ENCODE results near the gene ZNF813.
"Not testable (repeated sequence)": the region's sequence is repeated elsewhere in the genome, so short reads cannot be mapped to it uniquely, and the experiment has no call there.

ZNF813 gene

GRCh38 chr19:53485046-53486004, 17.8 kb downstream of the ZNF813 start:
- no peak for DNase-seq

- DNase-seq = no peak
These were observed 24.6 kb downstream of the ZNF813 start for GRCh38 chr19:53492153-53492552.

DNA sequence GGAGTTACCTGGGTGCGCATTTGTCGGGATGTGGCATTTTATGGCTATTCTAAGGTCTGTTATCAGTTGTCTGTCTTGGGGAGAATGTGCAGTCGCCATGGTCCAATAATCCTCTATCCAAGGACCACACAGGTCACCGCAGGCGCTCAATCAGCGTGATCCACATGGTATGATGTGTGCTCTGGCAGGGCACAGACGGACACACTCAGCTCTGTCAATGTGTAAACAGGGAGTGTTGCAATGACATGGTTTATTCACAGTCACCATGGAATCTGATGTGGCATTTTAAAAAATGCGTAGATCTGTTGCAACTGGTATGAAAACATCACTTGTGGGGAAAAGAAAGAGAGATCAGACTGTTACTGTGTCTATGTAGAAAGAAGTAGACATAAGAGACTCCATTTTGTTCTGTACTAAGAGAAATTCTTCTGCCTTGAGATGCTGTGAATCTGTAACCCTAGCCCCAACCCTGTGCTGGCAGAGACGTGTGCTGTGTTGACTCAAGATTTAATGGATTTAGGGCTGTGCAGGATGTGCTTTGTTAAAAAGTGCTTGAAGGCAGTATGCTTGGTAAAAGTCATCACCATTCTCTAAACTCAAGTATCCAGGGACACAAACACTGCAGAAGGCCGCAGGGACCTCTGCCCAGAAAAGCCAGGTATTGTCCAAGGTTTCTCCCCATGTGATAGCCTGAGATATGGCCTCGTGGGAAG, 29.9 kb downstream of the ZNF813 start:
- not testable (repeated sequence) for DNase-seq

DNA sequence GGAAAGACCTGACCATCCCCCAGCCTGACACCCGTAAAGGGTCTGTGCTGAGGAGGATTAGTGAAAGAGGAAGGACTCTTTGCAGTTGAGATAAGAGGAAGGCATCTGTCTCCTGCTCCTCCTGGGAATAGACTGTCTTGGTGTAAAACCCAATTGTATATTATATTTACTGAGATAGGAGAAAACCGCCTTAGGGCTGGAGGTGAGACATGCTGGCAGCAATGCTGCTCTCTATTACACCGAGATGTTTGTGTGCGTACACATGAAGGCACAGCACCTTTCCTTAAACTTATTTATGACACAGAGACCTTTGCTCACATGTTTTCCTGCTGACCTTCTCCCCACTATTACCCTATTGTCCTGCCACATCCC, 30.5 kb downstream of the ZNF813 start:
- DNase-seq = not testable (repeated sequence)

GRCh38 chr19:53503151-53503550, 35.6 kb downstream of the ZNF813 start:
- not testable (repeated sequence) for DNase-seq

DNA sequence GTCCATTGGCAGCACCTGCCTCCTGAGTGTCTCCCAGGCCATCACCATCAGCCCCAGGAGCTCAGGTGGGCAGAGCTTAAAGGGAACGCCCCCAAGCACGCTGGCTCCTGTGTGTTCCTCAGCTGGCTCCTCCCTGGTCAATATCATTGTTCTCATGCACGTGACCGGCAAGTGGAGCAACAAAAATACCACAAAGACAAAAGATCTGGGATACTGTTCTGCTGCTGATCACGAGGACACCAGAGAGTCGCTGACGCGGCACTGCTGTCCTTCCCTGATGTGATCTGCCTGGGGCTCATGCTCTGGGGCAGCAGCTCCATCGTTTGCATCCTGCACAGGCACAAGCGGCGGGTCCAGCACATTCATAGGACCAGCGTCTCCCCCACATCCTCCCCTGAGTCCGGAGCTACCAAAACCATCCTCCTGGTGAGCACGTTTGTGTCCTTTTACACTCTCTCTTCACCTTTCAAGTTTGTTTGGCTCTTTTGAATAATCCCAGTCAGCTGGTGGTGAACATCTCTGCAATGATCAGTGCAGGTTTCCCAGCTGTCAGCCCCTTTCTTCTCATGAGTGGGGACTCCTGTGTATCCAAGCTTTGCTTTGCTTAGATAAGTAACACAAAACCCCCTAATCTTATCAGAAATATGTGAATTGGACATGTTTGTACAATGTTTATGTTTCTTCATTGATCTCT, 36.3 kb downstream of the ZNF813 start:
- DNase-seq = not testable (repeated sequence)

- DNase-seq = not testable (repeated sequence)
These were observed 36.8 kb downstream of the ZNF813 start for GRCh38 chr19:53504365-53504703.

GRCh38 chr19:53504885-53505284, 37.4 kb downstream of the ZNF813 start:
- DNase-seq = no peak

GRCh38 chr19:53506728-53507127, 39.2 kb downstream of the ZNF813 start:
- DNase-seq = no peak

GRCh38 chr19:53507523-53508442, 40.2 kb downstream of the ZNF813 start:
- DNase-seq = no peak

GRCh38 chr19:53509443-53509842, 41.9 kb downstream of the ZNF813 start:
- DNase-seq = no peak

DNA sequence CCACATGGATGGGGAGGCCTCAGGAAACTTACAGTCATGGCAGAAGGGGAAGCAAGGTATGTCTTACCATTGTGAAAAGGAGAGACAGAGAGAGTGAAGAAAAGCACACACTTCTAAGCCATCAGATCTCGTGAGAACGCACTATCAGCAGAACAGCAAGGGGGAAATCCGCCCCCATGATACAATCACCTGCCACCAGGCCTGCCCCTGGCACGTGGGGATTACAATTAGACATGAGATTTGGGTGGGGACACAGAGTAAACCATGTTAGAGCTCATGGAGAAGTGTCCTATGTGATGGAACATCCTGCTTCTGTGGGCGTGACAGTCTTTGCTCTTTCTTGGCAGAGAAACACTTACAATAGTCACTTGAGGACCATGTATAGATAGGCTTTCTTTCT, 42.3 kb downstream of the ZNF813 start:
- no peak for DNase-seq

GRCh38 chr19:53511357-53511756, 43.8 kb downstream of the ZNF813 start:
- DNase-seq = no peak

GRCh38 chr19:53511933-53512374, 44.4 kb downstream of the ZNF813 start:
- DNase-seq = peak; percentile 16

GRCh38 chr19:53515047-53515446, 47.5 kb downstream of the ZNF813 start:
- DNase-seq = not testable (repeated sequence)

DNA sequence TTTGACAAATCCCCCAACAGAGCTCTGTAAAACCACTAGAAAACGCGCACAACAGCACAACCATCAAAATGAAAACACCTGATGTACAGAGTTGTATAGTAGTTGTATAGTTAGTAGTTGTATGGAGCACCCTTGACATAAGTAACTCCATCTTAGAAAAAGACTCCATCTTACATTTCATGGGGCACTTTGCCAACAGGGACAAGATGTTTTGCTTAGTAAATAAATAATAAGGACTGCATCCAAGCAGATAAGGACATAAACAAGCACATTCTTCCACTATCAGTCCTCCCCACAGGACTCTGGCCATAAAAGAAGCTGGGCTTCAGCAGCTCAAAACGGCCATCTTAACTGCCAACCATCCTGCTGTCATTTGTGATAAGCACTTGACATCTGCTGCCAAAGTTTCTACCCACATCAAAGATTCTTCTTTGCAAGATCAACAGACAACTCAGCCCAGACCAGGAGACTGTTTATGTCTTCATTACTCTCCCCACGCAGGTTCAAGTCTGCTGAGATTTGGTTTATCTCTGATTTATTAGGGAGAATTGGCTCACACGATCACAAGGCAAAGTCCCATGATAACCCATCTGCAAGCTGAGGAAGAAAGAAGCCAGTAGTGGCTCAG, 49.7 kb downstream of the ZNF813 start:
- DNase-seq = no peak

DNA sequence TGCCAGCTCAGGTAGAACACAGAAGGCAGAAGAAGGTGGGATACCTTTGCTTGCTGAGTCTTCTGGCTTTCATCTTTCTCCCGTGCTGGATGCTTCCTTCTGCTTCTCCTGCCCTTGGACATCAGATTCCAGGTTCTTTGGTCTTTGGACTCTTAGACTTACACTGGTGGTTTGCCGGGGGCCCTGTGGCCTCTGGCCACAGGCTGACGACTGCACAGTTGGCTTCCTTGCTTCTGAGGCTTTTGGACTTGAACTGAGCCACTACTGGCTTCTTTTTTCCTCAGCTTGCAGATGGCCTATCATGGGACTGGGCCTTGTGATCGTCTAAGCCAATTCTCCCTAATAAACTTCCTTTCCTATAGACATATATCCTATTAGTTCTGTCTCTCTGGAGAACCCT, 50.6 kb downstream of the ZNF813 start:
- DNase-seq = no peak

DNA sequence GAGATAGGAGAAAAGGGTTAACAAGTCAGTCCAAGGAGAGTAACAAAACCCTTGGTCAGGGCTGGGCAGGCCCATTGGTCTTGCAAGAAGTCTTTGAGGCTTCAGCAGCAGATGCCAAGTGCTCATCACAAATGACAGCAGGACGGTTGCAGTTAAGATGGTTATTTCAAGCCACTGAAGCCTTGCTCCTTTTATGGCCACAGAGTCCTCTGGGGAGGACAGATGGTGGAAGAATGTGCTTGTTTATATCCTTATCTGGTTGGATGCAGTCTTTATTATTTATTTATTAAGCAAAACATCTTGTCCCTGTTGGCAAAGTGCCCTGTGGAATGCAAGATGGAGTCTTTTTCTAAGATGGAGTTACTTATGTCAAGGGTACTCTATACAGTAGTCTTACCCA, 51.2 kb downstream of the ZNF813 start:
- DNase-seq = no peak

GRCh38 chr19:53519446-53519845, 51.9 kb downstream of the ZNF813 start:
- no peak for DNase-seq

DNA sequence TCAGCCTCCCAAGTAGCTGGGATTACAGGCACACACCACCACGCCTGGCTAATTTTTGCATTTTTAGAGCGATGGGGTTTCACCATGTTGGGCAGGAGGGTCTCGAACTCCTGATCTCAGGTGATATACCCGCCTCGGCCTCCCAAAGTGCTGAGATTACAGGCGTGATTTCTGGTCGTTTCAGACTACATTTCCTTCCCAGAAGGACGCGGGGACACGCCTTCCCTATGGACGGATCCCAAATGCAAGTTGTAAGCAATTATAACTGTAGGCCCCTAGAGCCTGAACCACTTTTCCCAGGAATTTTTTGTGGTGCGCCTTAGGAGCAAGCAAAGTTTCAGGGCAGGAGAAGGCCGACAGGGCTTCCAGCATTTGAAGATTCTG, 52.6 kb downstream of the ZNF813 start:
- no peak for DNase-seq

GRCh38 chr19:53520547-53521372, 53.2 kb downstream of the ZNF813 start:
- peak; percentile 97 for DNase-seq
